ENCODE measurements around the gene FAM193A.
A peak's percentile ranks its signal among the peaks of the same experiment; 100 is the strongest.

The FAM193A gene

GRCh38 chr4:2742081-2742822 is 205.8 kb downstream of the FAM193A start:
- Mint-ChIP-seq H3K36me3 (ENCODE audit: low read depth) (peaks cover 72% of the 10 kb centered on the region), H3K4me3 (no peak overlapping the region), H3K27ac (no peak overlapping the region), H3K9me3 (no peaks in the 10 kb centered on the region), H3K27me3 (no peaks in the 10 kb centered on the region), H3K4me1 (ENCODE audit: low read depth) (peaks cover 58% of the 10 kb centered on the region)
- intact Hi-C loops (cut with micrococcal nuclease): no loop called here

- H3K36me3 Mint-ChIP-seq (ENCODE audit: low read depth): peaks cover 80% of the 10 kb centered on the region
- intact Hi-C loops (cut with micrococcal nuclease): no loop called here
- H3K4me1 Mint-ChIP-seq (ENCODE audit: low read depth): peaks cover 65% of the 10 kb centered on the region
- H3K4me3 Mint-ChIP-seq: no peak overlapping the region
- H3K27ac Mint-ChIP-seq: peak overlapping the region; percentile 95
- no peaks in the 10 kb centered on the region for H3K27me3 Mint-ChIP-seq
- no peaks in the 10 kb centered on the region for H3K9me3 Mint-ChIP-seq
Measured at GRCh38 chr4:2742823-2743517, 206.5 kb downstream of the FAM193A start.

- H3K9me3 Mint-ChIP-seq: no peaks in the 10 kb centered on the region
- no peaks in the 10 kb centered on the region for H3K27me3 Mint-ChIP-seq
- no peak overlapping the region for H3K4me3 Mint-ChIP-seq
- intact Hi-C loops (cut with micrococcal nuclease): no loop called here
- H3K36me3 Mint-ChIP-seq (ENCODE audit: low read depth): peaks cover 85% of the 10 kb centered on the region
- peaks cover 66% of the 10 kb centered on the region for H3K4me1 Mint-ChIP-seq (ENCODE audit: low read depth)
- peak overlapping the region; percentile 95 for H3K27ac Mint-ChIP-seq
Measured at GRCh38 chr4:2743518-2744445, 207.3 kb downstream of the FAM193A start.

- Mint-ChIP-seq H3K27me3 (no peaks in the 10 kb centered on the region), H3K4me1 (ENCODE audit: low read depth) (peaks cover 65% of the 10 kb centered on the region), H3K4me3 (peak overlapping the region; percentile 44), H3K36me3 (ENCODE audit: low read depth) (peaks cover 82% of the 10 kb centered on the region), H3K27ac (peak overlapping the region; percentile 95), H3K9me3 (no peaks in the 10 kb centered on the region)
- intact Hi-C loops (cut with micrococcal nuclease): no loop called here
Measured at GRCh38 chr4:2744576-2745270, 208.3 kb downstream of the FAM193A start.

GRCh38 chr4:2745516-2745915 is 209.1 kb downstream of the FAM193A start:
- Mint-ChIP-seq H3K27me3 (no peaks in the 10 kb centered on the region), H3K36me3 (ENCODE audit: low read depth) (peaks cover 84% of the 10 kb centered on the region), H3K4me3 (peak overlapping the region; percentile 20), H3K27ac (peak overlapping the region; percentile 95), H3K9me3 (no peaks in the 10 kb centered on the region), H3K4me1 (ENCODE audit: low read depth) (peaks cover 61% of the 10 kb centered on the region)
- intact Hi-C loops (cut with micrococcal nuclease): no loop called here

- Mint-ChIP-seq H3K36me3 (ENCODE audit: low read depth) (peaks cover 79% of the 10 kb centered on the region), H3K4me1 (ENCODE audit: low read depth) (peaks cover 66% of the 10 kb centered on the region)
Measured at GRCh38 chr4:2745981-2746806, 209.7 kb downstream of the FAM193A start.

GRCh38 chr4:2746891-2747695 is 210.6 kb downstream of the FAM193A start:
- H3K4me3 Mint-ChIP-seq: peak overlapping the region; percentile 53
- peaks cover 76% of the 10 kb centered on the region for H3K36me3 Mint-ChIP-seq (ENCODE audit: low read depth)
- H3K27me3 Mint-ChIP-seq: no peaks in the 10 kb centered on the region
- H3K27ac Mint-ChIP-seq: peak overlapping the region; percentile 95
- intact Hi-C loops (cut with micrococcal nuclease): loop anchor here (1.0 kb wide), 1 partner anchor 9 kb away; the partner anchor contains the start of gene TNIP2
- peaks cover 75% of the 10 kb centered on the region for H3K4me1 Mint-ChIP-seq (ENCODE audit: low read depth)
- H3K9me3 Mint-ChIP-seq: no peaks in the 10 kb centered on the region

More at GRCh38 chr4:2745981-2746806, 209.7 kb downstream of the FAM193A start:
- H3K27ac Mint-ChIP-seq: peak overlapping the region; percentile 95
- no peaks in the 10 kb centered on the region for H3K27me3 Mint-ChIP-seq
- intact Hi-C loops (cut with micrococcal nuclease): loop anchor here (1.0 kb wide), 1 partner anchor 10 kb away; the partner anchor contains the start of gene TNIP2
- no peaks in the 10 kb centered on the region for H3K9me3 Mint-ChIP-seq
- H3K4me3 Mint-ChIP-seq: peak overlapping the region; percentile 42

- intact Hi-C loops (cut with micrococcal nuclease): no loop called here
- Mint-ChIP-seq H3K4me3 (no peak overlapping the region), H3K9me3 (no peaks in the 10 kb centered on the region), H3K27ac (peak overlapping the region; percentile 62), H3K27me3 (no peaks in the 10 kb centered on the region), H3K36me3 (ENCODE audit: low read depth) (peaks cover 54% of the 10 kb centered on the region), H3K4me1 (ENCODE audit: low read depth) (peaks cover 68% of the 10 kb centered on the region)
Measured at GRCh38 chr4:2750719-2751605, 214.5 kb downstream of the FAM193A start.

- Mint-ChIP-seq H3K4me1 (ENCODE audit: low read depth) (peaks cover 61% of the 10 kb centered on the region), H3K4me3 (no peak overlapping the region), H3K9me3 (no peaks in the 10 kb centered on the region), H3K27me3 (no peaks in the 10 kb centered on the region), H3K27ac (no peak overlapping the region), H3K36me3 (ENCODE audit: low read depth) (peaks cover 30% of the 10 kb centered on the region)
- intact Hi-C loops (cut with micrococcal nuclease): no loop called here
Measured at GRCh38 chr4:2753436-2753835, 217.0 kb downstream of the FAM193A start.

- Mint-ChIP-seq H3K27ac (peak overlapping the region; percentile 92), H3K4me3 (peak overlapping the region; percentile 68), H3K4me1 (ENCODE audit: low read depth) (peaks cover 64% of the 10 kb centered on the region), H3K9me3 (no peaks in the 10 kb centered on the region), H3K27me3 (peaks cover 1% of the 10 kb centered on the region), H3K36me3 (ENCODE audit: low read depth) (peaks cover 29% of the 10 kb centered on the region)
- intact Hi-C loops (cut with micrococcal nuclease): loop anchor here (5.0 kb wide), 1 partner anchor 177 kb away; no protein-coding TSS in a partner anchor
Measured at GRCh38 chr4:2754848-2755819, 218.7 kb downstream of the FAM193A start.
